Activated naive CD8-positive, alpha-beta T cell treated with anti-CD3 and anti-CD28 coated beads, Interleukin-2, amount 50 U/mL, for 24 hours (primary cell): ENCODE results near the gene GOLIM4.
"Not testable (repeated sequence)": the region's sequence is repeated elsewhere in the genome, so short reads cannot be mapped to it uniquely, and the experiment has no call there.

Source experiments
- ATAC-seq: fragments of 150-1000 bp; cut with Tn5 transposase; one replicate; pipeline ENCODE4 v1.10.0; 2021
- DNase-seq: peaks from one replicate; pipeline ENCODE4 v3.0.0; 2021
- H3K27ac Mint-ChIP-seq: one replicate; pipeline ENCODE4 v1.8.0; 2021; ENCODE audit warnings: mild to moderate bottlenecking, mixed read lengths
- H3K27me3 Mint-ChIP-seq: one replicate; pipeline ENCODE4 v1.8.0; 2021; ENCODE audit warnings: mixed read lengths
- H3K36me3 Mint-ChIP-seq: one replicate; pipeline ENCODE4 v1.8.0; 2021; ENCODE audit warnings: low read depth, mixed read lengths
- H3K4me1 Mint-ChIP-seq: one replicate; pipeline ENCODE4 v1.8.0; 2021; ENCODE audit warnings: mixed read lengths
- H3K4me3 Mint-ChIP-seq: one replicate; pipeline ENCODE4 v1.8.0; 2021; ENCODE audit warnings: mild to moderate bottlenecking, moderate library complexity, mixed read lengths
- H3K9me3 Mint-ChIP-seq: one replicate; pipeline ENCODE4 v1.8.0; 2021; ENCODE audit warnings: mixed read lengths

GOLIM4 gene

GRCh38 chr3:168072323-168072650 is 23.4 kb downstream of the GOLIM4 start:
- Mint-ChIP-seq H3K9me3 (no peaks in the 10 kb centered on the region), H3K27me3 (no peaks in the 10 kb centered on the region), H3K4me1 (peaks cover 11% of the 10 kb centered on the region), H3K4me3 (no peak overlapping the region), H3K36me3 (no peaks in the 10 kb centered on the region), H3K27ac (no peak overlapping the region)
- no peak for DNase-seq
- ATAC-seq: no peak

- Mint-ChIP-seq H3K9me3 (no peaks in the 10 kb centered on the region), H3K4me3 (no peak overlapping the region)
These were observed 24.0 kb downstream of the GOLIM4 start for GRCh38 chr3:168071591-168072322.

GRCh38 chr3:168070919-168071318 is 24.8 kb downstream of the GOLIM4 start:
- Mint-ChIP-seq H3K4me1 (peaks cover 14% of the 10 kb centered on the region), H3K36me3 (no peaks in the 10 kb centered on the region), H3K4me3 (no peak overlapping the region), H3K9me3 (no peaks in the 10 kb centered on the region), H3K27me3 (no peaks in the 10 kb centered on the region), H3K27ac (no peak overlapping the region)
- ATAC-seq (no peak), DNase-seq (no peak)

More at GRCh38 chr3:168071591-168072322, 24.0 kb downstream of the GOLIM4 start:
- Mint-ChIP-seq H3K27ac (no peak overlapping the region), H3K27me3 (no peaks in the 10 kb centered on the region), H3K36me3 (no peaks in the 10 kb centered on the region), H3K4me1 (peaks cover 14% of the 10 kb centered on the region)
- DNase-seq (no peak), ATAC-seq (peak; percentile 73)

GRCh38 chr3:168068346-168068745 is 27.4 kb downstream of the GOLIM4 start:
- Mint-ChIP-seq H3K4me1 (peaks cover 15% of the 10 kb centered on the region), H3K27ac (no peak overlapping the region), H3K9me3 (no peaks in the 10 kb centered on the region), H3K27me3 (no peaks in the 10 kb centered on the region), H3K36me3 (no peaks in the 10 kb centered on the region), H3K4me3 (no peak overlapping the region)
- DNase-seq (no peak), ATAC-seq (no peak)

GRCh38 chr3:168066882-168067281 is 28.8 kb downstream of the GOLIM4 start:
- DNase-seq (no peak), ATAC-seq (no peak)
- Mint-ChIP-seq H3K9me3 (no peaks in the 10 kb centered on the region), H3K4me1 (peaks cover 20% of the 10 kb centered on the region), H3K27ac (no peak overlapping the region), H3K36me3 (no peaks in the 10 kb centered on the region), H3K27me3 (peaks cover 2% of the 10 kb centered on the region), H3K4me3 (no peak overlapping the region)

GRCh38 chr3:168065569-168065968 is 30.2 kb downstream of the GOLIM4 start:
- H3K27me3 Mint-ChIP-seq: peaks cover 2% of the 10 kb centered on the region
- H3K27ac Mint-ChIP-seq: no peak overlapping the region
- ATAC-seq (no peak), DNase-seq (no peak)
- H3K4me3 Mint-ChIP-seq: no peak overlapping the region
- no peaks in the 10 kb centered on the region for H3K9me3 Mint-ChIP-seq
- no peaks in the 10 kb centered on the region for H3K36me3 Mint-ChIP-seq
- H3K4me1 Mint-ChIP-seq: peaks cover 23% of the 10 kb centered on the region

GRCh38 chr3:168063122-168063521 is 32.6 kb downstream of the GOLIM4 start:
- no peak overlapping the region for H3K27ac Mint-ChIP-seq
- peaks cover 28% of the 10 kb centered on the region for H3K4me1 Mint-ChIP-seq
- no peaks in the 10 kb centered on the region for H3K9me3 Mint-ChIP-seq
- no peaks in the 10 kb centered on the region for H3K36me3 Mint-ChIP-seq
- DNase-seq (no peak), ATAC-seq (no peak)
- H3K4me3 Mint-ChIP-seq: no peak overlapping the region
- peaks cover 2% of the 10 kb centered on the region for H3K27me3 Mint-ChIP-seq

GRCh38 chr3:168062679-168063078 is 33.0 kb downstream of the GOLIM4 start:
- no peaks in the 10 kb centered on the region for H3K9me3 Mint-ChIP-seq
- H3K36me3 Mint-ChIP-seq: no peaks in the 10 kb centered on the region
- H3K4me1 Mint-ChIP-seq: peaks cover 28% of the 10 kb centered on the region
- H3K27me3 Mint-ChIP-seq: peaks cover 2% of the 10 kb centered on the region
- H3K27ac Mint-ChIP-seq: no peak overlapping the region
- no peak for ATAC-seq
- no peak for DNase-seq
- H3K4me3 Mint-ChIP-seq: no peak overlapping the region

- peaks cover 2% of the 10 kb centered on the region for H3K27me3 Mint-ChIP-seq
- H3K27ac Mint-ChIP-seq: peak overlapping the region; percentile 52
- DNase-seq (no peak), ATAC-seq (peak; percentile 98)
- H3K4me1 Mint-ChIP-seq: peaks cover 25% of the 10 kb centered on the region
- no peaks in the 10 kb centered on the region for H3K36me3 Mint-ChIP-seq
- H3K4me3 Mint-ChIP-seq: peak overlapping the region; percentile 45
- H3K9me3 Mint-ChIP-seq: no peaks in the 10 kb centered on the region
These were observed 34.3 kb downstream of the GOLIM4 start for GRCh38 chr3:168061332-168061996.

- Mint-ChIP-seq H3K27me3 (peaks cover 2% of the 10 kb centered on the region), H3K4me1 (peaks cover 25% of the 10 kb centered on the region), H3K4me3 (no peak overlapping the region), H3K27ac (no peak overlapping the region), H3K36me3 (no peaks in the 10 kb centered on the region), H3K9me3 (no peaks in the 10 kb centered on the region)
- ATAC-seq (no peak), DNase-seq (no peak)
These were observed 35.4 kb downstream of the GOLIM4 start for GRCh38 chr3:168060317-168060716.

- Mint-ChIP-seq H3K9me3 (no peaks in the 10 kb centered on the region), H3K4me3 (no peak overlapping the region), H3K27ac (no peak overlapping the region), H3K27me3 (peaks cover 4% of the 10 kb centered on the region), H3K4me1 (peaks cover 25% of the 10 kb centered on the region), H3K36me3 (peaks cover 2% of the 10 kb centered on the region)
- ATAC-seq (no peak), DNase-seq (no peak)
These were observed 37.2 kb downstream of the GOLIM4 start for GRCh38 chr3:168058481-168058880.

GRCh38 chr3:168056398-168057230 is 39.1 kb downstream of the GOLIM4 start:
- not testable (repeated sequence) for H3K9me3 Mint-ChIP-seq, H3K36me3 Mint-ChIP-seq, H3K27me3 Mint-ChIP-seq, H3K4me3 Mint-ChIP-seq, DNase-seq, ATAC-seq, H3K27ac Mint-ChIP-seq
- peaks cover 15% of the 10 kb centered on the region for H3K4me1 Mint-ChIP-seq

GRCh38 chr3:168054447-168054846 is 41.3 kb downstream of the GOLIM4 start:
- Mint-ChIP-seq H3K36me3 (peaks cover 2% of the 10 kb centered on the region), H3K9me3 (no peaks in the 10 kb centered on the region), H3K27me3 (peaks cover 2% of the 10 kb centered on the region), H3K27ac (no peak overlapping the region), H3K4me3 (no peak overlapping the region), H3K4me1 (no peaks in the 10 kb centered on the region)
- no peak for DNase-seq
- ATAC-seq: no peak

- Mint-ChIP-seq H3K4me3 (no peak overlapping the region), H3K27me3 (peaks cover 2% of the 10 kb centered on the region), H3K27ac (no peak overlapping the region), H3K4me1 (no peaks in the 10 kb centered on the region), H3K36me3 (peaks cover 2% of the 10 kb centered on the region), H3K9me3 (no peaks in the 10 kb centered on the region)
- ATAC-seq: no peak
- no peak for DNase-seq
These were observed 42.6 kb downstream of the GOLIM4 start for GRCh38 chr3:168053115-168053514.

GRCh38 chr3:168052515-168052914 is 43.2 kb downstream of the GOLIM4 start:
- H3K4me3 Mint-ChIP-seq: no peak overlapping the region
- H3K27me3 Mint-ChIP-seq: peaks cover 2% of the 10 kb centered on the region

More at GRCh38 chr3:168052515-168052914, 43.2 kb downstream of the GOLIM4 start:
- ATAC-seq (no peak), DNase-seq (no peak)
- peaks cover 2% of the 10 kb centered on the region for H3K36me3 Mint-ChIP-seq
- H3K9me3 Mint-ChIP-seq: no peaks in the 10 kb centered on the region
- H3K27ac Mint-ChIP-seq: no peak overlapping the region
- no peaks in the 10 kb centered on the region for H3K4me1 Mint-ChIP-seq
